GM12892 (cell line): ENCODE measurements around the gene RAB6B.

ENCODE experiments used
- POLR2A ChIP-seq: IDR thresholded peaks from 2 replicates; pipeline ENCODE4 v1.6.1; 2011; ENCODE audit warnings: low read depth, low read length, control low read depth
- POLR2AphosphoS5 ChIP-seq: IDR thresholded peaks from 2 replicates; pipeline ENCODE4 v1.6.1; 2011; ENCODE audit warnings: low read depth, low read length, control low read depth
- TAF1 ChIP-seq: IDR thresholded peaks from 2 replicates; pipeline ENCODE4 v1.6.1; 2011; ENCODE audit warnings: low read depth, mild to moderate bottlenecking, control low read depth, low read length, borderline replicate concordance

GRCh38 chr3:133870822-133871221 is 24.9 kb downstream of the RAB6B start:
- TF ChIP-seq POLR2A (no peak), POLR2AphosphoS5 (no peak), TAF1 (no peak)
